Activated T-helper 1 cell treated with Interleukin-2 at 50 U/mL for 16 hours (primary cell): ENCODE measurements around the gene ADAMTSL3.

Experiments used
- DNase-seq: peaks from one replicate; pipeline ENCODE4 v3.0.0-alpha.2; 2020; ENCODE audit warnings: low read depth

Gene ADAMTSL3

GRCh38 chr15:83887961-83888360, 234.0 kb downstream of the ADAMTSL3 start:
- DNase-seq: no peak

GRCh38 chr15:83889995-83890394, 236.1 kb downstream of the ADAMTSL3 start:
- no peak for DNase-seq

GRCh38 chr15:83890587-83890986, 236.7 kb downstream of the ADAMTSL3 start:
- DNase-seq: no peak

DNA sequence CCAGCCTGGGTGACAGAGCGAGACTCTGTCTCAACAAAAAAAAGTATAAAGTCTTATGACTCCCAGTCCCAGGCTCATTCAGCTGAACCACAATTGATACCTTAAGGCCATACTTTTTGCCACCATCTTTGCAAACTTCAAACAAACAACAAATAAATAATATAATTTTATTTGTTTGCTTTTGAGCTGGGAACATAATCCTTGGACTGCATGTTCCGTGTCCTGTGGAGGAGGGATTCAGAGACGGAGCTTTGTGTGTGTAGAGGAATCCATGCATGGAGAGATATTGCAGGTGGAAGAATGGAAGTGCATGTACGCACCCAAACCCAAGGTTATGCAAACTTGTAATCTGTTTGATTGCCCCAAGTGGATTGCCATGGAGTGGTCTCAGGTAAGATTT, 238.6 kb downstream of the ADAMTSL3 start:
- DNase-seq: no peak

DNA sequence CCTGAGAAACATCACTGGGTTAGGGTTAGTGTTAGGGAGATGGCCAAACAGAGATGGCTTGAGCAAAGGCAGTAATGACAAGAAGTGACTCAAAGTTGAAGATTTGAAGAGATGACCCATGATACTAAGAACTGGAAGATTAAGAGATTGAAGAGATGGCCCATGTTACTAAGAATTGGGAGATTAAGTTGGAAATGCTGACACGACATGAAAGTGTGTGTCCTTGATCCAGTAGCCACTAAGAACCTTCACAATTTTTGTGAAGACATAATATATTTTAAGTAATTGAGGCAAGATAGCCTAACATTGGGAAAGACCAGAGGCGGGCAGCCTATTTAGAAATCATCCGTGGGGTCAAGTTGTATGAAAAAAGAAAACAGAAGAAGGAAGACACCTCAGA, 239.4 kb downstream of the ADAMTSL3 start:
- no peak for DNase-seq

- no peak for DNase-seq
Observed at GRCh38 chr15:83897037-83897436, 243.1 kb downstream of the ADAMTSL3 start.

GRCh38 chr15:83898361-83898760, 244.4 kb downstream of the ADAMTSL3 start:
- no peak for DNase-seq

- DNase-seq: no peak
Observed at GRCh38 chr15:83899670-83900069, 245.7 kb downstream of the ADAMTSL3 start.

- DNase-seq: no peak
Observed at GRCh38 chr15:83904107-83905040, 250.5 kb downstream of the ADAMTSL3 start.

GRCh38 chr15:83905556-83906273, 251.8 kb downstream of the ADAMTSL3 start:
- no peak for DNase-seq

DNA sequence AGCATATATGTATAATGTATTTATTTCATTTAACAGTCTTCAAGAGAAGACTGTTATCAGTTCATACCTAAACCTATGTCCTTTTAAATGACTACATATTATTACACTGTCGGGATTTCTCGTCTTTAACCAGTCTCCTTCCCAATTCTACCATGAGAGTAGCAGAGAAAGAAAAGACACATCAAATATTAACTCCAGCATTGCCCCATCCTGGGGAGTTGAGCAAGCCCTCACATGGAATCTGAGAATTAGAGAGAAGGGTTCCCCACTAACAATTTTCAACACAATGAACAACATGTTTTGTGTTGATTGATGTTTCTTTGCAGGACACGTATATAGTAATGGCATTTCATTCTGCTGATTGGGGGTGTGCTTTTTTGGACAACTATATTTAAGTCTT, 257.4 kb downstream of the ADAMTSL3 start:
- DNase-seq: no peak

- DNase-seq: no peak
Observed at GRCh38 chr15:83912343-83912742, 258.4 kb downstream of the ADAMTSL3 start.

GRCh38 chr15:83913034-83913632, 259.2 kb downstream of the ADAMTSL3 start:
- no peak for DNase-seq

GRCh38 chr15:83914906-83915305, 261.0 kb downstream of the ADAMTSL3 start:
- DNase-seq: no peak

GRCh38 chr15:83917432-83917831, 263.5 kb downstream of the ADAMTSL3 start:
- DNase-seq: no peak

DNA sequence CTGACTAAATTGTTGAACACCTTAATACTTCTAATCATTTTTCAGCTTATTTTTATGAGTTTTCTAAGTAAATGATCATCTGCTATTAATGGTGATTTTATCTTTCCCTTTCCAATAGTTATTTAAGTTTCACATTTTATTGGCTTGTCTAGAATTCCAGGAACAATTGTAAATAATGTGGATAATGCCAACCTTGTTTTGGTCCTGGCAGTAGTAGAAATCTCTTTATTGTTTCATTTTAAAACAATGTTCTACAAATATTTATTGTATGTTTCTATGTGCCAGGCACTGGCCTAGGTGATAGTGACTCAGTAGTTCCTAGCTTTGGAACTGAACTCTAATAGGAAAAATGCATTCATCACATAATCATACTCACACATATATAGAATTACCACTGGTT, 264.1 kb downstream of the ADAMTSL3 start:
- no peak for DNase-seq

GRCh38 chr15:83919319-83919830, 265.5 kb downstream of the ADAMTSL3 start:
- DNase-seq: no peak

GRCh38 chr15:83919978-83920510, 266.1 kb downstream of the ADAMTSL3 start:
- DNase-seq: no peak

DNA sequence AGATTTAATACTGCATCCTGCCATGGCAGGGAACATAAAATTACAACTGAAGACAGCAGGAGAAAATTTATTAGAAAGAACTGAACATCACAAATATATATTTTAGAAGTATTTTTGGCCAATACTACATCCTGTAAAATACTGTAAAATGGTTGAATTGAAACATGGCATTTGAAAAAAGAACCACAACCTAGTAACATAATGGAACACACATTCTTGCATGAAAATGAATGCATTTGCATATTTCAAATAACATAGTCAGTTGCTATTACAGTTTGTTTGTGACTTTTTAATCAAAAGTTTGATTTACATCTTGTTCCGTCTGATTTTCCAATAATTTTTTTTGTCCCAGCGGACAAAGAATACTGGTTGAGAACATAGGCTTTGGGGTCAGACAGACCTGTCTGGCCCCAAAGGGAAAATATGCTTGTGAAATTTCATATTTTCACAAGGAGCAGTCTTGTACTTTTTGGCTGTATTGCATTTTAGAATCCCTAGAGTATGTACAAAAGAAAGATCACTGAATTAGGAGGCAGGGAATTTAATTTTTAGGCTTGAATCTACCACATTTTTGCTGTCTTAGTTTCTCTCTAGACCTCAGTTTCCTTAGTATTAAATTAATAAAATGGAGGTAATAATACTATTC, 268.8 kb downstream of the ADAMTSL3 start:
- DNase-seq: no peak

DNA sequence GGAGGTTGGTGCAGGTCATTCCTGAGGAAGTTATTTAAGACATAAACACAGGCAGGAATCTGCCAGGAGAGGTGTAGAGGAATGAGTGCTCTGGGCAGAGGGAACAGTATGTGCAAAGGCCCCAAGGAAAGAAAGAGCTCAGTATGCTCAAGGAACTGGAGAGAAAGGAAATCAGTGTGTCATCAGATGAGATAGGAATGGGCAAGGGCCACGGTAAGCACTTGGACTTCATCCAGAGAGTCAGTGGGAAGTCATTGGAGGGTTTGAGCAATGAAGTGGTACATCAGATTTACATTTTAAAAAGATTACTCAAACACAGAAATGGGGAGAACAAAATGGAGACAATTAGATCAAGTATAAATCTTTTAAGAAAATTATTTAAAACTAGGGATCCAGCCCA, 272.2 kb downstream of the ADAMTSL3 start:
- DNase-seq: no peak

DNA sequence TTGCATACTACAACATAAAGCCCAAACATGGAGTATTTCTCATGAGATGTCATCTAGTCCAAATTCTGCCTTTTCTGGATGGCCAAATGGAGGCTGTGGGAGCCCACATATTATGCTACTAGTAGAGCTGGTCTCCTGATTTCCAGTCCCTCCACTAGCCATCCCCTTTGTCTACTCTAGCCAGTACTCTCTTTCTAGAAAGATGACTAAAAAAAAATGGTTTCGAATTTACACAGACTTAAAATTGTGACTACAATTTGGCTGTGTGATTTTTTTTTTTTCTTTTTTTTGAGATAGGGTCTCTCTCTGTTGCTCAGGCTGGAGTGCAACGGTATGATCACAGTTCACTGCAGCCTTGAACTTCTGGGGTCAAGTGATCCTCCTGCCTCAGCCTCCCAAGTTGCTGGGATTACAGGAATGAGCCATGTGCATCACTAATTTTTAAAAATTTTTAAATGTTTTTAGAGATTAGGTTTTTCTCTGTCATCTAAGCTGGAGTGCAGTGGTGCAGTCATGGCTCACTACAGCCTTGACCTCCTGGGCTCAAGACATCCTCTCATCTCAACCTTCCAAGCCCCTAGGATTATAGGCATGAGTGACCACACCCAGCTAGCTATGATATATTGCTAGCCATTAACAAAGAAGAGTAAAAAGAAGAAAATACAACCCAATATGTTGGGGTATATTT, 273.9 kb downstream of the ADAMTSL3 start:
- DNase-seq: no peak
